Tibial nerve (tissue), 4 donors: Measurements from ENCODE around the gene H2BK1.

Experiments used
- CTCF ChIP-seq, 5 experiments: fragments of 200-600 bp in 3 of 5; fragments of 450-650 bp in 2 of 5; sonication (generic) in 3 of 5; IDR thresholded peaks; one replicate each; pipeline ENCODE4 v1.5.1; 2016 to 2019; ENCODE audit warnings: antibody characterized with exemption in 5 of 5, mild to moderate bottlenecking in 3 of 5, moderate library complexity in 2 of 5
- EP300 ChIP-seq, 2 donors: sonication (generic); formaldehyde crosslinking; IDR thresholded peaks; one replicate each; pipeline ENCODE4 v1.6.1; 2017; ENCODE audit warnings: antibody characterized with exemption in 2 of 2, mild to moderate bottlenecking in 1 of 2
- POLR2A ChIP-seq, 2 donors: fragments of 450-650 bp; IDR thresholded peaks; one replicate each; pipeline ENCODE4 v1.6.1; 2017; ENCODE audit warnings: antibody characterized with exemption in 2 of 2, mild to moderate bottlenecking in 2 of 2, moderate library complexity in 2 of 2

DNA sequence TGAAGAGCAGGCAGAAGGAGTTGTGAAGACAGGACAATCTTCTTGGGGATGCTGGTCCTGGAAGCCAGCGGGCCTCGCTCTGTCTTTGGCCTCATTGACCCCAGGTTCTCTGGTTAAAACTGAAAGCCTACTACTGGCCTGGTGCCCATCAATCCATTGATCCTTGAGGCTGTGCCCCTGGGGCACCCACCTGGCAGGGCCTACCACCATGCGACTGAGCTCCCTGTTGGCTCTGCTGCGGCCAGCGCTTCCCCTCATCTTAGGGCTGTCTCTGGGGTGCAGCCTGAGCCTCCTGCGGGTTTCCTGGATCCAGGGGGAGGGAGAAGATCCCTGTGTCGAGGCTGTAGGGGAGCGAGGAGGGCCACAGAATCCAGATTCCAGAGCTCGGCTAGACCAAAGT lies 23.5 kb upstream of the H2BK1 start:
- no peak for TF ChIP-seq CTCF (IDR thresholded peaks at IDR 0.05)
- TF ChIP-seq EP300 (IDR thresholded peaks at IDR 0.05), result no peak
- TF ChIP-seq POLR2A (IDR thresholded peaks at IDR 0.05), result no peak
